HEK293 (cell line): ENCODE measurements around the gene CD46.

ENCODE experiments used
- KLF7 ChIP-seq: fragments of 450-650 bp; formaldehyde crosslinking; IDR thresholded peaks from 2 replicates; pipeline ENCODE4 v1.5.1; 2016; ENCODE audit warnings: missing biosample characterization, missing genetic modification characterization, borderline replicate concordance
- OVOL3 ChIP-seq: fragments of 450-650 bp; formaldehyde crosslinking; IDR thresholded peaks from 2 replicates; pipeline ENCODE4 v1.5.1; 2016; ENCODE audit warnings: missing biosample characterization, missing genetic modification characterization
- SETDB1 ChIP-seq: IDR thresholded peaks from one replicate; pipeline ENCODE4 v1.6.1; 2017; ENCODE audit warnings: mild to moderate bottlenecking, low read length, moderate library complexity, mixed read lengths; ENCODE audit not compliant: insufficient read length
- TRIM28 ChIP-seq: IDR thresholded peaks from 2 replicates; pipeline ENCODE4 v1.6.1; 2011; ENCODE audit warnings: low read length, control low read depth, borderline replicate concordance
- YY1 ChIP-seq: fragments of 450-650 bp; formaldehyde crosslinking; IDR thresholded peaks from 2 replicates; pipeline ENCODE4 v1.5.1; 2018; ENCODE audit warnings: missing biosample characterization, missing genetic modification characterization
- ZFHX2 ChIP-seq: fragments of 450-650 bp; formaldehyde crosslinking; conservative IDR thresholded peaks from 2 replicates; pipeline ENCODE4 v1.5.1; 2016; ENCODE audit warnings: missing biosample characterization, missing genetic modification characterization
- ZNF292 ChIP-seq: fragments of 450-650 bp; formaldehyde crosslinking; IDR thresholded peaks from 2 replicates; pipeline ENCODE4 v1.5.1; 2016; ENCODE audit warnings: low read depth, missing biosample characterization, missing genetic modification characterization, borderline replicate concordance
- ZNF302 ChIP-seq: fragments of 450-650 bp; formaldehyde crosslinking; IDR thresholded peaks from 2 replicates; pipeline ENCODE4 v1.5.1; 2016; ENCODE audit warnings: missing biosample characterization, missing genetic modification characterization, low read depth
- ZNF335 ChIP-seq: fragments of 450-650 bp; formaldehyde crosslinking; conservative IDR thresholded peaks from 2 replicates; pipeline ENCODE4 v1.5.1; 2016; ENCODE audit warnings: missing biosample characterization, missing genetic modification characterization
- ZNF394 ChIP-seq: fragments of 450-650 bp; formaldehyde crosslinking; IDR thresholded peaks from 2 replicates; pipeline ENCODE4 v1.5.1; 2016; ENCODE audit warnings: missing biosample characterization, missing genetic modification characterization, mild to moderate bottlenecking, moderate library complexity, borderline replicate concordance
- ZNF416 ChIP-seq: fragments of 450-650 bp; formaldehyde crosslinking; IDR thresholded peaks from 2 replicates; pipeline ENCODE4 v1.5.1; 2016; ENCODE audit warnings: missing biosample characterization, missing genetic modification characterization
- ZNF501 ChIP-seq: fragments of 450-650 bp; formaldehyde crosslinking; IDR thresholded peaks from 2 replicates; pipeline ENCODE4 v1.5.1; 2016; ENCODE audit warnings: missing biosample characterization, missing genetic modification characterization
- ZNF560 ChIP-seq: fragments of 450-650 bp; formaldehyde crosslinking; IDR thresholded peaks from 2 replicates; pipeline ENCODE4 v1.5.1; 2017; ENCODE audit warnings: missing biosample characterization, missing genetic modification characterization, borderline replicate concordance
- ZNF623 ChIP-seq: fragments of 450-650 bp; formaldehyde crosslinking; IDR thresholded peaks from 2 replicates; pipeline ENCODE4 v1.5.1; 2016; ENCODE audit warnings: missing biosample characterization, missing genetic modification characterization
- ZNF707 ChIP-seq: fragments of 450-650 bp; formaldehyde crosslinking; IDR thresholded peaks from 2 replicates; pipeline ENCODE4 v1.5.1; 2016; ENCODE audit warnings: missing biosample characterization, missing genetic modification characterization
- ZNF76 ChIP-seq: fragments of 450-650 bp; formaldehyde crosslinking; IDR thresholded peaks from 2 replicates; pipeline ENCODE4; 2016; ENCODE audit warnings: low read depth, missing biosample characterization, missing genetic modification characterization, borderline replicate concordance
- ZNF776 ChIP-seq: fragments of 450-650 bp; formaldehyde crosslinking; IDR thresholded peaks from 2 replicates; pipeline ENCODE4 v1.5.0; 2017; ENCODE audit warnings: missing biosample characterization, missing genetic modification characterization, borderline replicate concordance
- TF ChIP-seq, protein P1 (sequence below): fragments of 450-650 bp; formaldehyde crosslinking; IDR thresholded peaks from 2 replicates; pipeline ENCODE4 v1.5.1; 2016; ENCODE audit warnings: missing biosample characterization, missing genetic modification characterization
- TF ChIP-seq, protein P2 (sequence below): IDR thresholded peaks from 2 replicates; pipeline ENCODE4 v1.6.1; 2011; ENCODE audit warnings: mild to moderate bottlenecking, low read depth, low read length, borderline replicate concordance
- TF ChIP-seq, protein P3 (sequence below): fragments of 450-650 bp; formaldehyde crosslinking; IDR thresholded peaks from 2 replicates; pipeline ENCODE4 v1.5.1; 2016; ENCODE audit warnings: missing biosample characterization, missing genetic modification characterization, low read depth
- TF ChIP-seq, protein P4 (sequence below): fragments of 450-650 bp; IDR thresholded peaks from 2 replicates; pipeline ENCODE4 v1.5.1; 2018; ENCODE audit warnings: missing biosample characterization, mild to moderate bottlenecking, missing genetic modification characterization
- TF ChIP-seq, protein P5 (sequence below): fragments of 450-650 bp; formaldehyde crosslinking; IDR thresholded peaks from 2 replicates; pipeline ENCODE4 v1.5.1; 2016; ENCODE audit warnings: missing biosample characterization, missing genetic modification characterization
- TF ChIP-seq, protein P6 (sequence below): fragments of 450-650 bp; formaldehyde crosslinking; IDR thresholded peaks from 2 replicates; pipeline ENCODE4 v1.5.1; 2016; ENCODE audit warnings: missing biosample characterization, missing genetic modification characterization
- TF ChIP-seq, protein P7 (sequence below): fragments of 450-650 bp; formaldehyde crosslinking; IDR thresholded peaks from 2 replicates; pipeline ENCODE4 v1.5.1; 2016; ENCODE audit warnings: missing biosample characterization, missing genetic modification characterization

The CD46 gene

DNA sequence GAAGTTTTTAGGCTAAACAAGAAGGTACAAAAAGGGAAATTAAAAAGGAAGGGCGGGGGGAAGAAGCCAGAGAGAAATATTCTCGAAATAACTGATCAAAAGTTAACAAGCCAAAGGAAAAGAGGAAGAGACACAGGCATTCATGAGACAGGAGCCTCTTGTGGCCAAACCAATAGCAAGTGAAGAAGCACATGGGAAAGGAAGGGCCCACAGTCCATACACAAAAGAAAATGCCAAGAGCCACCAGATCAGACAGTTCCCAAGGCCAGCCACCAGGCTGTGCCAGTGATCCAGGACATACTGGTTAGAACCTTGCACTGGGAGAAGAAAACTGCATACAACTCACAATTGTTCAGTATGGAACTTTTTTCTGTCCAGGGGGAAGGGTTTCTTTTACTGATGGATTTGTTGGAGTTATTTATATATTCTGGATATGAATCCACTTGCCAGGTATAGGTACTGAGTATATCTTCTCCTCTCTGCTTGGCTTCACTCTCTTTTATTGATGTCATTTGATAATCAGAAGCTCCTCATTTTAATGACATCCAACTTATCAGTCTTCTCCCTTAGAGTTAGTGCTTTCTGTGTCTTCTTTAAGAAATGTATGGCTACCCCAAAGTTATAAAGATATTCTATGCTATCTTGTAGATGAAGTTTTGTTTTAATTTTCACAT is 76.8 kb downstream of the CD46 start (continued):
- TF ChIP-seq, protein P1, sequence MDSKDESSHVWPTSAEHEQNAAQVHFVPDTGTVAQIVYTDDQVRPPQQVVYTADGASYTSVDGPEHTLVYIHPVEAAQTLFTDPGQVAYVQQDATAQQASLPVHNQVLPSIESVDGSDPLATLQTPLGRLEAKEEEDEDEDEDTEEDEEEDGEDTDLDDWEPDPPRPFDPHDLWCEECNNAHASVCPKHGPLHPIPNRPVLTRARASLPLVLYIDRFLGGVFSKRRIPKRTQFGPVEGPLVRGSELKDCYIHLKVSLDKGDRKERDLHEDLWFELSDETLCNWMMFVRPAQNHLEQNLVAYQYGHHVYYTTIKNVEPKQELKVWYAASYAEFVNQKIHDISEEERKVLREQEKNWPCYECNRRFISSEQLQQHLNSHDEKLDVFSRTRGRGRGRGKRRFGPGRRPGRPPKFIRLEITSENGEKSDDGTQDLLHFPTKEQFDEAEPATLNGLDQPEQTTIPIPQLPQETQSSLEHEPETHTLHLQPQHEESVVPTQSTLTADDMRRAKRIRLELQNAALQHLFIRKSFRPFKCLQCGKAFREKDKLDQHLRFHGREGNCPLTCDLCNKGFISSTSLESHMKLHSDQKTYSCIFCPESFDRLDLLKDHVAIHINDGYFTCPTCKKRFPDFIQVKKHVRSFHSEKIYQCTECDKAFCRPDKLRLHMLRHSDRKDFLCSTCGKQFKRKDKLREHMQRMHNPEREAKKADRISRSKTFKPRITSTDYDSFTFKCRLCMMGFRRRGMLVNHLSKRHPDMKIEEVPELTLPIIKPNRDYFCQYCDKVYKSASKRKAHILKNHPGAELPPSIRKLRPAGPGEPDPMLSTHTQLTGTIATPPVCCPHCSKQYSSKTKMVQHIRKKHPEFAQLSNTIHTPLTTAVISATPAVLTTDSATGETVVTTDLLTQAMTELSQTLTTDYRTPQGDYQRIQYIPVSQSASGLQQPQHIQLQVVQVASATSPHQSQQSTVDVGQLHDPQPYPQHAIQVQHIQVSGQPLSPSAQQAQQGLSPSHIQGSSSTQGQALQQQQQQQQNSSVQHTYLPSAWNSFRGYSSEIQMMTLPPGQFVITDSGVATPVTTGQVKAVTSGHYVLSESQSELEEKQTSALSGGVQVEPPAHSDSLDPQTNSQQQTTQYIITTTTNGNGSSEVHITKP (tag by site-specific recombination), result peak; percentile 25; the same call in 1 of the 2 replicates
- TF ChIP-seq YY1 (no peak), KLF7 (tag by site-specific recombination) (no peak), ZNF623 (no peak), ZNF501 (no peak), ZNF776 (tag by site-specific recombination) (no peak), ZNF292 (tag by site-specific recombination) (no peak), ZNF560 (tag by site-specific recombination) (no peak), ZNF302 (no peak), ZNF707 (tag by site-specific recombination) (no peak), ZNF335 (peak; percentile 30; the same call in 1 of the 2 replicates), ZNF76 (no peak), ZFHX2 (tag by site-specific recombination) (no peak), ZNF394 (tag by site-specific recombination) (no peak), ZNF416 (tag by site-specific recombination) (no peak), SETDB1 (no peak), TRIM28 (no peak), OVOL3 (tag by site-specific recombination) (no peak)
- TF ChIP-seq, protein P2, sequence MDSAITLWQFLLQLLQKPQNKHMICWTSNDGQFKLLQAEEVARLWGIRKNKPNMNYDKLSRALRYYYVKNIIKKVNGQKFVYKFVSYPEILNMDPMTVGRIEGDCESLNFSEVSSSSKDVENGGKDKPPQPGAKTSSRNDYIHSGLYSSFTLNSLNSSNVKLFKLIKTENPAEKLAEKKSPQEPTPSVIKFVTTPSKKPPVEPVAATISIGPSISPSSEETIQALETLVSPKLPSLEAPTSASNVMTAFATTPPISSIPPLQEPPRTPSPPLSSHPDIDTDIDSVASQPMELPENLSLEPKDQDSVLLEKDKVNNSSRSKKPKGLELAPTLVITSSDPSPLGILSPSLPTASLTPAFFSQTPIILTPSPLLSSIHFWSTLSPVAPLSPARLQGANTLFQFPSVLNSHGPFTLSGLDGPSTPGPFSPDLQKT, result no peak
- TF ChIP-seq, protein P3, sequence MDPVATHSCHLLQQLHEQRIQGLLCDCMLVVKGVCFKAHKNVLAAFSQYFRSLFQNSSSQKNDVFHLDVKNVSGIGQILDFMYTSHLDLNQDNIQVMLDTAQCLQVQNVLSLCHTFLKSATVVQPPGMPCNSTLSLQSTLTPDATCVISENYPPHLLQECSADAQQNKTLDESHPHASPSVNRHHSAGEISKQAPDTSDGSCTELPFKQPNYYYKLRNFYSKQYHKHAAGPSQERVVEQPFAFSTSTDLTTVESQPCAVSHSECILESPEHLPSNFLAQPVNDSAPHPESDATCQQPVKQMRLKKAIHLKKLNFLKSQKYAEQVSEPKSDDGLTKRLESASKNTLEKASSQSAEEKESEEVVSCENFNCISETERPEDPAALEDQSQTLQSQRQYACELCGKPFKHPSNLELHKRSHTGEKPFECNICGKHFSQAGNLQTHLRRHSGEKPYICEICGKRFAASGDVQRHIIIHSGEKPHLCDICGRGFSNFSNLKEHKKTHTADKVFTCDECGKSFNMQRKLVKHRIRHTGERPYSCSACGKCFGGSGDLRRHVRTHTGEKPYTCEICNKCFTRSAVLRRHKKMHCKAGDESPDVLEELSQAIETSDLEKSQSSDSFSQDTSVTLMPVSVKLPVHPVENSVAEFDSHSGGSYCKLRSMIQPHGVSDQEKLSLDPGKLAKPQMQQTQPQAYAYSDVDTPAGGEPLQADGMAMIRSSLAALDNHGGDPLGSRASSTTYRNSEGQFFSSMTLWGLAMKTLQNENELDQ (tag by site-specific recombination), result no peak
- TF ChIP-seq, protein P4, sequence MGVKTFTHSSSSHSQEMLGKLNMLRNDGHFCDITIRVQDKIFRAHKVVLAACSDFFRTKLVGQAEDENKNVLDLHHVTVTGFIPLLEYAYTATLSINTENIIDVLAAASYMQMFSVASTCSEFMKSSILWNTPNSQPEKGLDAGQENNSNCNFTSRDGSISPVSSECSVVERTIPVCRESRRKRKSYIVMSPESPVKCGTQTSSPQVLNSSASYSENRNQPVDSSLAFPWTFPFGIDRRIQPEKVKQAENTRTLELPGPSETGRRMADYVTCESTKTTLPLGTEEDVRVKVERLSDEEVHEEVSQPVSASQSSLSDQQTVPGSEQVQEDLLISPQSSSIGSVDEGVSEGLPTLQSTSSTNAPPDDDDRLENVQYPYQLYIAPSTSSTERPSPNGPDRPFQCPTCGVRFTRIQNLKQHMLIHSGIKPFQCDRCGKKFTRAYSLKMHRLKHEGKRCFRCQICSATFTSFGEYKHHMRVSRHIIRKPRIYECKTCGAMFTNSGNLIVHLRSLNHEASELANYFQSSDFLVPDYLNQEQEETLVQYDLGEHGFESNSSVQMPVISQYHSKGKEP (tag by site-specific recombination), result no peak
- TF ChIP-seq, protein P5, sequence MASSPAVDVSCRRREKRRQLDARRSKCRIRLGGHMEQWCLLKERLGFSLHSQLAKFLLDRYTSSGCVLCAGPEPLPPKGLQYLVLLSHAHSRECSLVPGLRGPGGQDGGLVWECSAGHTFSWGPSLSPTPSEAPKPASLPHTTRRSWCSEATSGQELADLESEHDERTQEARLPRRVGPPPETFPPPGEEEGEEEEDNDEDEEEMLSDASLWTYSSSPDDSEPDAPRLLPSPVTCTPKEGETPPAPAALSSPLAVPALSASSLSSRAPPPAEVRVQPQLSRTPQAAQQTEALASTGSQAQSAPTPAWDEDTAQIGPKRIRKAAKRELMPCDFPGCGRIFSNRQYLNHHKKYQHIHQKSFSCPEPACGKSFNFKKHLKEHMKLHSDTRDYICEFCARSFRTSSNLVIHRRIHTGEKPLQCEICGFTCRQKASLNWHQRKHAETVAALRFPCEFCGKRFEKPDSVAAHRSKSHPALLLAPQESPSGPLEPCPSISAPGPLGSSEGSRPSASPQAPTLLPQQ (tag by site-specific recombination), result peak; percentile 83
- TF ChIP-seq, protein P6, sequence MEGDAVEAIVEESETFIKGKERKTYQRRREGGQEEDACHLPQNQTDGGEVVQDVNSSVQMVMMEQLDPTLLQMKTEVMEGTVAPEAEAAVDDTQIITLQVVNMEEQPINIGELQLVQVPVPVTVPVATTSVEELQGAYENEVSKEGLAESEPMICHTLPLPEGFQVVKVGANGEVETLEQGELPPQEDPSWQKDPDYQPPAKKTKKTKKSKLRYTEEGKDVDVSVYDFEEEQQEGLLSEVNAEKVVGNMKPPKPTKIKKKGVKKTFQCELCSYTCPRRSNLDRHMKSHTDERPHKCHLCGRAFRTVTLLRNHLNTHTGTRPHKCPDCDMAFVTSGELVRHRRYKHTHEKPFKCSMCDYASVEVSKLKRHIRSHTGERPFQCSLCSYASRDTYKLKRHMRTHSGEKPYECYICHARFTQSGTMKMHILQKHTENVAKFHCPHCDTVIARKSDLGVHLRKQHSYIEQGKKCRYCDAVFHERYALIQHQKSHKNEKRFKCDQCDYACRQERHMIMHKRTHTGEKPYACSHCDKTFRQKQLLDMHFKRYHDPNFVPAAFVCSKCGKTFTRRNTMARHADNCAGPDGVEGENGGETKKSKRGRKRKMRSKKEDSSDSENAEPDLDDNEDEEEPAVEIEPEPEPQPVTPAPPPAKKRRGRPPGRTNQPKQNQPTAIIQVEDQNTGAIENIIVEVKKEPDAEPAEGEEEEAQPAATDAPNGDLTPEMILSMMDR (tag by site-specific recombination), result peak; percentile 60
- TF ChIP-seq, protein P7, sequence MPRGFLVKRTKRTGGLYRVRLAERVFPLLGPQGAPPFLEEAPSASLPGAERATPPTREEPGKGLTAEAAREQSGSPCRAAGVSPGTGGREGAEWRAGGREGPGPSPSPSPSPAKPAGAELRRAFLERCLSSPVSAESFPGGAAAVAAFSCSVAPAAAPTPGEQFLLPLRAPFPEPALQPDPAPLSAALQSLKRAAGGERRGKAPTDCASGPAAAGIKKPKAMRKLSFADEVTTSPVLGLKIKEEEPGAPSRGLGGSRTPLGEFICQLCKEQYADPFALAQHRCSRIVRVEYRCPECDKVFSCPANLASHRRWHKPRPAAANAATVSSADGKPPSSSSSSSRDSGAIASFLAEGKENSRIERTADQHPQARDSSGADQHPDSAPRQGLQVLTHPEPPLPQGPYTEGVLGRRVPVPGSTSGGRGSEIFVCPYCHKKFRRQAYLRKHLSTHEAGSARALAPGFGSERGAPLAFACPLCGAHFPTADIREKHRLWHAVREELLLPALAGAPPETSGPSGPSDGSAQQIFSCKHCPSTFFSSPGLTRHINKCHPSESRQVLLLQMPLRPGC, result no peak
